Measurements from ENCODE around the gene METTL25B. TPM values are rescaled to one million over a fixed set of nuclear protein-coding genes. Genes with fewer than 3 reads are reported as not detected.
A peak's percentile ranks its signal among the peaks of the same experiment; 100 is the strongest.

Gene METTL25B
- total RNA-seq, 1 experiment from 2014 or later = 46.0 TPM

GRCh38 chr1:156751757-156752481 is 23.6 kb downstream of the METTL25B start:
- no TSS peak for BruUV-seq (replicated peaks)
- POLR2A ChIA-PET = interaction anchor here (0.7 to 10.7 kb wide), 22 partner anchors 9 to 470 kb away, joined by 3 to 299 read pairs (median 6); partner anchors contain the start of genes GPATCH4, ISG20L2, MEF2D and METTL25B
- Mint-ChIP-seq H3K9me3 (ENCODE audit: unreplicated experiment) (no peaks in the 10 kb centered on the region), H3K27me3 (ENCODE audit: insufficient read depth, unreplicated experiment) (no peaks in the 10 kb centered on the region), H3K4me3 (ENCODE audit: unreplicated experiment) (peak overlapping the region; percentile 79), H3K27ac (ENCODE audit: low read depth, unreplicated experiment) (peak overlapping the region; percentile 99), H3K4me1 (ENCODE audit: insufficient read depth, unreplicated experiment) (peaks cover 37% of the 10 kb centered on the region), H3K36me3 (ENCODE audit: insufficient read depth, unreplicated experiment) (peaks cover 27% of the 10 kb centered on the region)
- DNase-seq (ENCODE audit: unreplicated experiment) = peak; percentile 99
- intact Hi-C loops (cut with micrococcal nuclease) = loop anchor here (1.0 kb wide), 1 partner anchor 26 kb away; no protein-coding TSS in a partner anchor
- TF ChIP-seq, protein P1, sequence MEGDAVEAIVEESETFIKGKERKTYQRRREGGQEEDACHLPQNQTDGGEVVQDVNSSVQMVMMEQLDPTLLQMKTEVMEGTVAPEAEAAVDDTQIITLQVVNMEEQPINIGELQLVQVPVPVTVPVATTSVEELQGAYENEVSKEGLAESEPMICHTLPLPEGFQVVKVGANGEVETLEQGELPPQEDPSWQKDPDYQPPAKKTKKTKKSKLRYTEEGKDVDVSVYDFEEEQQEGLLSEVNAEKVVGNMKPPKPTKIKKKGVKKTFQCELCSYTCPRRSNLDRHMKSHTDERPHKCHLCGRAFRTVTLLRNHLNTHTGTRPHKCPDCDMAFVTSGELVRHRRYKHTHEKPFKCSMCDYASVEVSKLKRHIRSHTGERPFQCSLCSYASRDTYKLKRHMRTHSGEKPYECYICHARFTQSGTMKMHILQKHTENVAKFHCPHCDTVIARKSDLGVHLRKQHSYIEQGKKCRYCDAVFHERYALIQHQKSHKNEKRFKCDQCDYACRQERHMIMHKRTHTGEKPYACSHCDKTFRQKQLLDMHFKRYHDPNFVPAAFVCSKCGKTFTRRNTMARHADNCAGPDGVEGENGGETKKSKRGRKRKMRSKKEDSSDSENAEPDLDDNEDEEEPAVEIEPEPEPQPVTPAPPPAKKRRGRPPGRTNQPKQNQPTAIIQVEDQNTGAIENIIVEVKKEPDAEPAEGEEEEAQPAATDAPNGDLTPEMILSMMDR (IDR thresholded peaks at IDR 0.05; ENCODE audit: unreplicated experiment) = no peak
- CTCF ChIA-PET = interaction anchor here (0.5 to 4.5 kb wide), 9 partner anchors 9 to 287 kb away, joined by 3 to 44 read pairs (median 3); partner anchors contain the start of genes ISG20L2, METTL25B, PEAR1 and PRCC

GRCh38 chr1:156752843-156753482 is 24.7 kb downstream of the METTL25B start:
- Mint-ChIP-seq H3K4me3 (ENCODE audit: unreplicated experiment) (peak overlapping the region; percentile 79), H3K9me3 (ENCODE audit: unreplicated experiment) (no peaks in the 10 kb centered on the region), H3K4me1 (ENCODE audit: insufficient read depth, unreplicated experiment) (peaks cover 29% of the 10 kb centered on the region), H3K36me3 (ENCODE audit: insufficient read depth, unreplicated experiment) (peaks cover 20% of the 10 kb centered on the region), H3K27ac (ENCODE audit: low read depth, unreplicated experiment) (peak overlapping the region; percentile 99), H3K27me3 (ENCODE audit: insufficient read depth, unreplicated experiment) (no peaks in the 10 kb centered on the region)
- intact Hi-C loops (cut with micrococcal nuclease) = no loop called here
- TF ChIP-seq, protein P1 (IDR thresholded peaks at IDR 0.05; ENCODE audit: unreplicated experiment) = no peak
- no peak for DNase-seq (ENCODE audit: unreplicated experiment)
- CTCF ChIA-PET = interaction anchor here (0.7 to 4.5 kb wide), 7 partner anchors 8 to 286 kb away, joined by 3 to 44 read pairs (median 3); partner anchors contain the start of genes ISG20L2, METTL25B and PRCC
- TSS peak; percentile 3 for BruUV-seq (replicated peaks)
- POLR2A ChIA-PET = interaction anchor here (0.6 to 10.7 kb wide), 15 partner anchors 8 to 250 kb away, joined by 3 to 299 read pairs (median 6); partner anchors contain the start of genes GPATCH4, ISG20L2, METTL25B and MRPL24

- CTCF ChIA-PET = interaction anchor here (0.6 kb wide), 2 partner anchors 10 to 22 kb away, joined by 3 read pairs; no protein-coding TSS in a partner anchor
- no peak overlapping the region for H3K4me3 Mint-ChIP-seq (ENCODE audit: unreplicated experiment)
- TF ChIP-seq, protein P1 (IDR thresholded peaks at IDR 0.05; ENCODE audit: unreplicated experiment) = no peak
- POLR2A ChIA-PET = interaction anchor here (10.7 kb wide), 1 partner anchor 12 kb away, joined by 299 read pairs; the partner anchor contains the start of gene PRCC
- peaks cover 19% of the 10 kb centered on the region for H3K36me3 Mint-ChIP-seq (ENCODE audit: insufficient read depth, unreplicated experiment)
- DNase-seq (ENCODE audit: unreplicated experiment) = no peak
- no peak overlapping the region for H3K27ac Mint-ChIP-seq (ENCODE audit: low read depth, unreplicated experiment)
- peaks cover 19% of the 10 kb centered on the region for H3K4me1 Mint-ChIP-seq (ENCODE audit: insufficient read depth, unreplicated experiment)
- BruUV-seq (replicated peaks) = no TSS peak
- no peaks in the 10 kb centered on the region for H3K27me3 Mint-ChIP-seq (ENCODE audit: insufficient read depth, unreplicated experiment)
- no peaks in the 10 kb centered on the region for H3K9me3 Mint-ChIP-seq (ENCODE audit: unreplicated experiment)
- intact Hi-C loops (cut with micrococcal nuclease) = no loop called here
Measured at GRCh38 chr1:156754219-156754618, 25.9 kb downstream of the METTL25B start.

- no peak for DNase-seq (ENCODE audit: unreplicated experiment)
- H3K9me3 Mint-ChIP-seq (ENCODE audit: unreplicated experiment) = no peaks in the 10 kb centered on the region
- no peak overlapping the region for H3K4me3 Mint-ChIP-seq (ENCODE audit: unreplicated experiment)
- no peaks in the 10 kb centered on the region for H3K27me3 Mint-ChIP-seq (ENCODE audit: insufficient read depth, unreplicated experiment)
- POLR2A ChIA-PET = interaction anchor here (10.7 kb wide), 1 partner anchor 11 kb away, joined by 299 read pairs; the partner anchor contains the start of gene PRCC
- no TSS peak for BruUV-seq (replicated peaks)
- no peak overlapping the region for H3K27ac Mint-ChIP-seq (ENCODE audit: low read depth, unreplicated experiment)
- TF ChIP-seq, protein P1 (IDR thresholded peaks at IDR 0.05; ENCODE audit: unreplicated experiment) = no peak
- CTCF ChIA-PET = interaction anchor here (0.6 to 4.3 kb wide), 7 partner anchors 14 to 172 kb away, joined by 3 to 32 read pairs (median 5); no protein-coding TSS in a partner anchor
- H3K4me1 Mint-ChIP-seq (ENCODE audit: insufficient read depth, unreplicated experiment) = peaks cover 6% of the 10 kb centered on the region
- H3K36me3 Mint-ChIP-seq (ENCODE audit: insufficient read depth, unreplicated experiment) = peaks cover 6% of the 10 kb centered on the region
- intact Hi-C loops (cut with micrococcal nuclease) = no loop called here
Measured at GRCh38 chr1:156755527-156755950, 27.3 kb downstream of the METTL25B start.
